SU-DHL-6 (cell line): ENCODE results near the gene CAMKK1.

Experiments
- EZH2phosphoT487 ChIP-seq: fragments of 200-600 bp; sonication (generic), shearing (Covaris generic); conservative IDR thresholded peaks from 2 replicates; pipeline ENCODE4 v1.6.1; 2018; ENCODE audit warnings: mild to moderate bottlenecking, antibody characterized with exemption, low read length, moderate library complexity, mixed read lengths
- TF ChIP-seq, protein P1 (sequence below): fragments of 200-600 bp; sonication (generic); IDR thresholded peaks from one replicate; pipeline ENCODE4 v1.5.1; 2017; ENCODE audit warnings: antibody characterized with exemption, mild to moderate bottlenecking, low read length, moderate library complexity; ENCODE audit not compliant: insufficient read depth, poor library complexity, severe bottlenecking

- TF ChIP-seq, protein P1, sequence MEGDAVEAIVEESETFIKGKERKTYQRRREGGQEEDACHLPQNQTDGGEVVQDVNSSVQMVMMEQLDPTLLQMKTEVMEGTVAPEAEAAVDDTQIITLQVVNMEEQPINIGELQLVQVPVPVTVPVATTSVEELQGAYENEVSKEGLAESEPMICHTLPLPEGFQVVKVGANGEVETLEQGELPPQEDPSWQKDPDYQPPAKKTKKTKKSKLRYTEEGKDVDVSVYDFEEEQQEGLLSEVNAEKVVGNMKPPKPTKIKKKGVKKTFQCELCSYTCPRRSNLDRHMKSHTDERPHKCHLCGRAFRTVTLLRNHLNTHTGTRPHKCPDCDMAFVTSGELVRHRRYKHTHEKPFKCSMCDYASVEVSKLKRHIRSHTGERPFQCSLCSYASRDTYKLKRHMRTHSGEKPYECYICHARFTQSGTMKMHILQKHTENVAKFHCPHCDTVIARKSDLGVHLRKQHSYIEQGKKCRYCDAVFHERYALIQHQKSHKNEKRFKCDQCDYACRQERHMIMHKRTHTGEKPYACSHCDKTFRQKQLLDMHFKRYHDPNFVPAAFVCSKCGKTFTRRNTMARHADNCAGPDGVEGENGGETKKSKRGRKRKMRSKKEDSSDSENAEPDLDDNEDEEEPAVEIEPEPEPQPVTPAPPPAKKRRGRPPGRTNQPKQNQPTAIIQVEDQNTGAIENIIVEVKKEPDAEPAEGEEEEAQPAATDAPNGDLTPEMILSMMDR: no peak
- TF ChIP-seq EZH2phosphoT487: no peak
Observed at GRCh38 chr17:3892095-3892998, 506 bp downstream of the CAMKK1 start.
